Endothelial cell of umbilical vein (primary cell): Measurements from ENCODE around the gene STK17B. TPM values are rescaled to one million over a fixed set of nuclear protein-coding genes. Genes with fewer than 3 reads are reported as not detected.

Experiments used
- BruUV-seq: library from RNA; stranded (reverse); fragments of 400-500 nt; replicated peaks from 2 replicates; lab custom pipeline; 2021; lab: Mats Ljungman, UMichigan
- CTCF ChIA-PET: fragments of 300-600, 350-600 bp; sonication (Branson Sonifier 250); formaldehyde crosslinking; loops from one replicate; lab custom pipeline; 2021; ENCODE audit warnings: antibody characterized with exemption, inconsistent platforms; lab: Charles Lee
- POLR2A ChIA-PET: fragments of 300-600, 350-600 bp; sonication (Branson Sonifier 250); formaldehyde crosslinking; loops from one replicate; lab custom pipeline; 2021; ENCODE audit warnings: antibody characterized with exemption, inconsistent platforms; lab: Charles Lee
- DNase-seq: peaks from one replicate; pipeline ENCODE4 v3.0.0-alpha.2; 2011; ENCODE audit warnings: low read depth, low spot score
- FAIRE-seq: peaks from 2 replicates; lab custom pipeline; 2011; peaks lifted over from hg19 to GRCh38; lab: Jason Lieb, UNC
- H2AFZ ChIP-seq: 2 replicates; pipeline ENCODE4 v1.6.0; 2012; ENCODE audit warnings: low read depth, low read length, control low read depth, inconsistent platforms
- H3K27ac ChIP-seq: 2 replicates; pipeline ENCODE4 v1.5.1; 2011; ENCODE audit warnings: low read depth, mild to moderate bottlenecking, control low read depth, low read length, moderate library complexity; ENCODE audit not compliant: insufficient read depth
- H3K27me3 ChIP-seq, 2 experiments: 2 replicates each; pipeline versions ENCODE4 v1.6.0 to v1.6.1; 2011; ENCODE audit warnings: low read length in 2 of 2, mixed read lengths in 1 of 2; ENCODE audit not compliant: control insufficient read depth in 2 of 2, insufficient read depth in 2 of 2
- H3K36me3 ChIP-seq, 2 experiments: 2 replicates in 1 of 2; 3 replicates in 1 of 2; pipeline ENCODE4 v1.5.1; 2011; ENCODE audit warnings: low read length in 2 of 2, mild to moderate bottlenecking in 1 of 2, moderate library complexity in 1 of 2; ENCODE audit not compliant: control insufficient read depth in 2 of 2, insufficient read depth in 2 of 2; ENCODE audit errors: extremely low read depth in 1 of 2
- H3K4me1 ChIP-seq: 3 replicates; pipeline ENCODE4 v1.5.1; 2011; ENCODE audit warnings: mild to moderate bottlenecking, low read length; ENCODE audit not compliant: control insufficient read depth, insufficient read depth; ENCODE audit errors: extremely low read depth
- H3K4me2 ChIP-seq: 2 replicates; pipeline ENCODE4 v1.6.1; 2011; ENCODE audit warnings: low read length, control low read depth, mixed read lengths; ENCODE audit not compliant: insufficient read depth
- H3K4me3 ChIP-seq, 3 experiments: fragments of 200-600 bp in 1 of 3; sonication (generic), shearing (Covaris generic) in 1 of 3; replicated peaks in 1 of 3; 2 replicates each; pipeline ENCODE4 v1.5.1; 2011 to 2016; ENCODE audit warnings: control low read depth in 3 of 3, low read length in 3 of 3, mild to moderate bottlenecking in 2 of 3, inconsistent platforms in 1 of 3, low read depth in 1 of 3, moderate library complexity in 1 of 3; ENCODE audit not compliant: insufficient read depth in 1 of 3
- H3K79me2 ChIP-seq: 2 replicates; pipeline ENCODE4 v1.6.0; 2012; ENCODE audit warnings: low read length, inconsistent platforms; ENCODE audit not compliant: control insufficient read depth, insufficient read depth
- H3K9ac ChIP-seq: replicated peaks from 2 replicates; pipeline ENCODE3; 2011; ENCODE audit warnings: low read length, control low read depth; ENCODE audit not compliant: insufficient read depth; ENCODE audit errors: extremely low read depth
- H3K9me1 ChIP-seq: replicated peaks from 3 replicates; pipeline ENCODE4 v1.6.0; 2011; ENCODE audit warnings: mild to moderate bottlenecking, low read length; ENCODE audit not compliant: control insufficient read depth, insufficient read depth; ENCODE audit errors: extremely low read depth
- H3K9me3 ChIP-seq: replicated peaks from 2 replicates; pipeline ENCODE4 v1.5.1; 2012; ENCODE audit warnings: low read length, inconsistent platforms; ENCODE audit not compliant: control insufficient read depth, insufficient read depth
- H4K20me1 ChIP-seq: replicated peaks from 2 replicates; pipeline ENCODE3; 2011; ENCODE audit warnings: mild to moderate bottlenecking, low read length; ENCODE audit not compliant: control insufficient read depth, insufficient read depth; ENCODE audit errors: extremely low read depth
- CTCF ChIP-seq, 2 donors: IDR thresholded peaks; 1 replicate in 1 of 2; 2 replicates in 1 of 2; pipeline ENCODE4 v1.5.1; 2011; ENCODE audit warnings: low read length in 2 of 2, mild to moderate bottlenecking in 2 of 2, moderate library complexity in 2 of 2, control low read depth in 1 of 2, inconsistent platforms in 1 of 2, low read depth in 1 of 2; ENCODE audit not compliant: insufficient read depth in 1 of 2; ENCODE audit errors: extremely low read depth in 1 of 2
- EZH2 ChIP-seq: IDR thresholded peaks from 2 replicates; pipeline ENCODE4 v1.6.1; 2012; ENCODE audit warnings: borderline replicate concordance, low read depth, mild to moderate bottlenecking, moderate library complexity, low read length, inconsistent platforms; ENCODE audit not compliant: severe bottlenecking
- FOS ChIP-seq: IDR thresholded peaks from 2 replicates; pipeline ENCODE4 v1.6.1; 2011; ENCODE audit warnings: mild to moderate bottlenecking, low read length, moderate library complexity, borderline replicate concordance; ENCODE audit not compliant: insufficient read depth
- GATA2 ChIP-seq: IDR thresholded peaks from 2 replicates; pipeline ENCODE4 v1.7.0; 2011; ENCODE audit warnings: low read depth, mild to moderate bottlenecking, moderate library complexity, mixed read lengths, low read length; ENCODE audit not compliant: insufficient read length, insufficient read depth
- JUN ChIP-seq: IDR thresholded peaks from 2 replicates; pipeline ENCODE4 v1.6.1; 2011; ENCODE audit warnings: borderline replicate concordance, low read depth; ENCODE audit not compliant: insufficient read length, insufficient read depth
- MAX ChIP-seq: IDR thresholded peaks from 2 replicates; pipeline ENCODE4 v1.6.1; 2011; ENCODE audit not compliant: insufficient read depth, insufficient read length
- MYC ChIP-seq: IDR thresholded peaks from one replicate; pipeline ENCODE4 v1.6.1; 2011; ENCODE audit warnings: mild to moderate bottlenecking, low read depth, low read length
- POLR2A ChIP-seq: IDR thresholded peaks from 2 replicates; pipeline ENCODE4 v1.6.1; 2012; ENCODE audit warnings: low read depth, mild to moderate bottlenecking, control low read depth, low read length
- POLR2AphosphoS5 ChIP-seq: IDR thresholded peaks from 2 replicates; pipeline ENCODE4 v1.6.1; 2012; ENCODE audit warnings: low read depth, mild to moderate bottlenecking, control low read depth, low read length, moderate library complexity; ENCODE audit not compliant: insufficient read depth
- dilution Hi-C: fragments of 300-500 bp; cut with MboI; formaldehyde crosslinking; loops from one replicate; pipeline ENCODE4 v1.15.0; 2019; ENCODE audit warnings: low sequenced_read_pairs; ENCODE audit not compliant: extremely low pct_ligation_motif_present
- intact Hi-C: fragments of 100-400 bp; cut with micrococcal nuclease; formaldehyde crosslinking; loops from one replicate; pipeline ENCODE4 v1.10.0; 2022
- polyA plus RNA-seq, 4 experiments: library from polyadenylated mRNA; depleted of rRNA in 3 of 4; stranded (reverse) in 3 of 4; unstranded in 1 of 4; fragments of >200 nt; gene quantifications; 2 replicates each; pipeline versions ENCODE4 v1.2.1 to v1.2.3, GENCODE V29; 2011 to 2012; ENCODE audit warnings: missing spikeins in 1 of 4
- total RNA-seq: library from RNA; stranded (reverse); gene quantifications from 2 replicates; pipeline ENCODE4 v1.2.3, GENCODE V29; 2021

The STK17B gene
- total and polyA plus RNA-seq, 2 donors (not counting 3 experiments of a cell fraction or from before 2014, with no cell fraction given) = 2.5 to 16.6 TPM

DNA sequence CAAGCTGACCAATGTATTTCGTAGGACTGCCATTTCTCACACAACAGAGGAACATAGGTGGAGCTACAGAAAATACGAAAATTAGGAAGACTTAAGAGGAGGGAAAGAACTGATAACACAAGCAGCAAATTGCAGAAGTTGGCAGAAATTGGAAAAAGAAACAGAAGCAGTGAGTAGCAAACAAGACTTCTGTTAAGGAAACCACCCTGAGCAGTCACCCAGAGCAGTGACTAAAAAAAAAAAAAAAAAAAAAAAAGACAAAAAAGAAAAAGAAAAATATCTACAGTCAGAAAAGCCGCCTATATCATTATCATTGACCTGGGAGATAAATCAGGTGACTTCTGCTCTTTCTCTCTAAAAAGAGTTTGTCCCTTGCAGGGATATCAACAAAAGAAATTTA lies 21.4 kb downstream of the STK17B start:
- FAIRE-seq = no peak
- no peaks in the 10 kb centered on the region for H4K20me1 ChIP-seq
- H3K4me3 ChIP-seq = no peak overlapping the region
- no peaks in the 10 kb centered on the region for H3K27me3 ChIP-seq
- H3K79me2 ChIP-seq = no peaks in the 10 kb centered on the region
- POLR2A ChIA-PET = no interaction called here
- H3K9ac ChIP-seq = no peak overlapping the region
- H3K9me1 ChIP-seq = no peaks in the 10 kb centered on the region
- no peak for TF ChIP-seq FOS
- no peak for TF ChIP-seq POLR2A
- no peak for TF ChIP-seq EZH2
- no peak for TF ChIP-seq POLR2AphosphoS5
- TF ChIP-seq CTCF (IDR thresholded peaks at IDR 0.05; ENCODE audit: extremely low read depth in 1 of 2, insufficient read depth in 1 of 2, low read depth in 1 of 2, low read length in 2 of 2) = no peak
- TF ChIP-seq GATA2 = no peak
- no peak for TF ChIP-seq JUN
- no peak for TF ChIP-seq MYC
- TF ChIP-seq MAX = no peak
- no peak overlapping the region for H3K4me2 ChIP-seq
- H3K36me3 ChIP-seq = peaks cover 0 to 6% of the 10 kb centered on the region in 2 experiments
- H3K9me3 ChIP-seq = no peaks in the 10 kb centered on the region
- H3K27ac ChIP-seq = no peak overlapping the region
- no TSS peak for BruUV-seq
- CTCF ChIA-PET = interaction anchor here (1.5 kb wide), 1 partner anchor 12 kb away, joined by 9 read pairs; no protein-coding TSS in a partner anchor
- no peaks in the 10 kb centered on the region for H3K4me1 ChIP-seq
- no peak overlapping the region for H2AFZ ChIP-seq
- intact Hi-C loops (no loop called here), dilution Hi-C loops (no loop called here)
- DNase-seq = no peak
